Stimulated activated naive B cell treated with anti-CD40 and anti-IgM and Interleukin-4, amounts not matched to agents 10 μg/mL and 1 μg/mL and 100 μg/mL, for 72 hours (primary cell): ENCODE measurements around the gene PPP2R5E.
"Not testable (repeated sequence)": the region's sequence is repeated elsewhere in the genome, so short reads cannot be mapped to it uniquely, and the experiment has no call there.

Source experiments
- ATAC-seq, 2 donors: fragments of 150-1000 bp; cut with Tn5 transposase; replicated peaks; 2 replicates each; pipeline ENCODE4 v1.10.0; 2021; ENCODE audit warnings: moderate library complexity in 1 of 2
- DNase-seq: peaks from one replicate; pipeline ENCODE4 v3.0.0; 2021
- H3K27ac Mint-ChIP-seq: one replicate; pipeline ENCODE4 v1.8.0; 2022; ENCODE audit warnings: mild to moderate bottlenecking, mixed read lengths
- H3K27me3 Mint-ChIP-seq, 2 donors: one replicate each; pipeline ENCODE4 v1.8.0; 2022; ENCODE audit warnings: mixed read lengths in 2 of 2
- H3K36me3 Mint-ChIP-seq, 2 donors: one replicate each; pipeline ENCODE4 v1.8.0; 2022; ENCODE audit warnings: mixed read lengths in 2 of 2, mild to moderate bottlenecking in 1 of 2
- H3K4me1 Mint-ChIP-seq, 2 donors: one replicate each; pipeline ENCODE4 v1.8.0; 2022; ENCODE audit warnings: mixed read lengths in 2 of 2, mild to moderate bottlenecking in 1 of 2
- H3K4me3 Mint-ChIP-seq, 2 donors: one replicate each; pipeline ENCODE4 v1.8.0; 2022; ENCODE audit warnings: mild to moderate bottlenecking in 2 of 2, mixed read lengths in 2 of 2, moderate library complexity in 1 of 2
- H3K9me3 Mint-ChIP-seq, 2 donors: one replicate each; pipeline ENCODE4 v1.8.0; 2022; ENCODE audit warnings: mixed read lengths in 2 of 2, mild to moderate bottlenecking in 1 of 2

The PPP2R5E gene

DNA sequence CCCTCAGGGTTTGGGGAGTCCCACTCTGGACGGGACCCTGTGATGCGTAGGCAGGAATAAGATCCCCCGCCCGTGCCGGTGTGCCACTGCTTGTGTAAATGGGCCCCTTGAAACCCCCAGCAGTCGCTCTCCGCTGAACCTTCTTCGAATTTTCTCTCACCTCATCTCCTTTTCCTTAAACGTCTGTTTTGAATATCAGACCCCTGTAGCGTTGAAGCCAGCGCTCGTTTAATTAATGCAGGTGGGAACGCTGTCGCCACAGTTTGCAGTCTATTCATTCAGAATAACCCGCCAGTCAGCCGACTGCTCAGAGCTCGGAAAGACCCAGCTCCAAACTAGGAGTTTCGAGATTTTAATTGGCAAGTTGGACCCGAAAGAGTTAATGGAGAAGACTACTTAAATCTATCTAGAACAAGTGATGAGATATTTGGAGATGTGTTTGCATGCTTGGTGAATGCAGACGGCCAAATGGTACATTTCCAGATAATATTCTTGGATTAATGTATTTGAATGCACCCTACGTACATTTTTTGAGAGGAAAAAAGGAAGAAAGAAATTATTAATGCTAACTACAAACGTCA is 739 bp upstream of the PPP2R5E start:
- peak overlapping the region; percentile 94 for H3K27ac Mint-ChIP-seq
- no peaks in the 10 kb centered on the region for H3K9me3 Mint-ChIP-seq
- H3K36me3 Mint-ChIP-seq, result peaks cover 7 to 14% of the 10 kb centered on the region in 2 donors
- ATAC-seq (peak; percentile 35 to 37), DNase-seq (no peak)
- peak overlapping the region; percentile 93 to 99 for H3K4me3 Mint-ChIP-seq
- H3K27me3 Mint-ChIP-seq, result no peaks in the 10 kb centered on the region
- H3K4me1 Mint-ChIP-seq, result peaks cover 16 to 28% of the 10 kb centered on the region in 2 donors

DNA sequence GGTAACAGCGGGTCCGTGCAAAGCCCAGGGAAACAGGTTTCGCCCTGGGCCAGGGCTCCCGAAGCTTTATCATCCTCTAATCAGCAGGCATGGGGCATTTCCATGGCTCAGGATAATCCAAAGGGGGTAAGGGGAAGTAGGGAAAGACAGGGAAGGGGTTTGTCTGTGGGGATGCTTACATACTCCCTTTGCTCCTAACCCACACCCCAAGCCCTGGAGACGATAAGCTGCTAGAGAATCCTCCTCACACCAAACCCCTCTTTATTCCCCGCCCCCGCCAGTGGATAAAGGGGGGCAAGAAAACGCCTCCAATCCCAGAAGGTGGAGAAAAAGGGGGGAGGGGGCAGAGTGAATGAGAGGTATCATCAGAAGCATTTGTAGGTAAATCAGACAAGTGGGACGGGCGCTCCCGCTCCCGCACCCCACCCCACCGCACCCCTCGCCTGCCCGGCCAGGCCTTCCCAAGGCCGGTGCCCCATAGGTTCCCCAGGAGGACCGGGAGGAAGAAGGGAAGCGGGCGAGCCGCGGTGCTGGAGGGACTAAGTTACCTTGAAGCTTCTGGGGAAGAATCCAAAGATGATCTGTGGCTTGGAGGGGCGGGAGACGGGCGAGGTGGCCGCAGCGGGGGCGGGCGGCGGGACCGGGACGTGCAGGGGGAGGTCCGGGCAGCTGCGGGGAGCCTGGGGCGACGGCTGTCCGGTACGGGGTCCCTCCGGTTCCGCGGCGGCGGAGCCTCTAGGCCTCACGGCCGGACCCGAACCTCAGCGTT is 762 bp downstream of the PPP2R5E start:
- ATAC-seq (peak; percentile 5 to 6), DNase-seq (peak; percentile 2)

DNA sequence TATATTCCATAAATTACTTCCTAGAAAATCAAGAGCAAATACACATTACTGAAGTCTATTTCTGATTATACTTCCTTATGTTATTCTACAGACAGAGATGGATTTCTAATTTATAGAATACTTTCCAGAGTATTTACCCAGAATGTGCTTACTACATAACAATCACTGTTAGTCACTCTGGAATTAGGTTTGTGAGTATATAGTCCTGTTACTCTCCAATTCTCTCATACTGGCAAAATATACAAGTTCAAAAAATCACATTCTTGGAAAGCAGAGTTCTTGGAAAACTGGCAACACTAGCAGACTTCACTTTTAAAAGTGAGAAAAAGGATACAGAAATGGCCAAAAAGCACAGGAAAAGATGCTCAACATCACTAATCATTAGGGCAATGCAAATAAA is 7.3 kb downstream of the PPP2R5E start:
- no peak for ATAC-seq
- H3K9me3 Mint-ChIP-seq, result no peaks in the 10 kb centered on the region
- no peak overlapping the region for H3K4me3 Mint-ChIP-seq
- no peaks in the 10 kb centered on the region for H3K27me3 Mint-ChIP-seq
- H3K27ac Mint-ChIP-seq, result no peak overlapping the region
- DNase-seq, result no peak
- H3K36me3 Mint-ChIP-seq, result peaks cover 14 to 46% of the 10 kb centered on the region in 2 donors
- peaks cover 4 to 8% of the 10 kb centered on the region in 2 donors for H3K4me1 Mint-ChIP-seq

More for the DNA sequence above, 762 bp downstream of the PPP2R5E start:
- Mint-ChIP-seq H3K9me3 (no peaks in the 10 kb centered on the region), H3K4me1 (peaks cover 16 to 28% of the 10 kb centered on the region in 2 donors), H3K36me3 (peaks cover 9 to 20% of the 10 kb centered on the region in 2 donors), H3K4me3 (peak overlapping the region; percentile 93 to 99), H3K27ac (peak overlapping the region; percentile 93), H3K27me3 (no peaks in the 10 kb centered on the region)

DNA sequence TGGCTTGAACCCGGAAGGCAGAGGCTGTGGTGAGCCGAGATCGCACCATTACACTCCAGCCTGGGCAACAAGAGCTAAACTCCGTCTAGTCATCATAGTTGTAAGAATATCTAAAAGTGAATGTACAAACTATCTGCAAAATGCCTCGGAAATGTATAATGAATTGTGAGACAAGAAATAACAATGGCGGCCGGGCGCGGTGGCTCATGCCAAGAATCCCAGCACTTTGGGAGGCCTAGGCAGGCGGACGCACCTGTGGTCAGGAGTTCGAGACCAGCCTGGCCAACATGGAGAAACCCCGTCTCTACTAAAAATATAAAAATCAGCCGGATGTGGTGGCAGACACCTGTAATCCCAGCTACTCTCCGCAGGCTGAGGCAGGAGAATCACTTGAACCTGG is 9.7 kb downstream of the PPP2R5E start:
- ATAC-seq (no peak), DNase-seq (no peak)
- Mint-ChIP-seq H3K36me3 (peaks cover 11 to 43% of the 10 kb centered on the region in 2 donors), H3K4me3 (no peak overlapping the region), H3K9me3 (no peaks in the 10 kb centered on the region), H3K27ac (no peak overlapping the region), H3K4me1 (peaks cover 2 to 6% of the 10 kb centered on the region in 2 donors), H3K27me3 (no peaks in the 10 kb centered on the region)

DNA sequence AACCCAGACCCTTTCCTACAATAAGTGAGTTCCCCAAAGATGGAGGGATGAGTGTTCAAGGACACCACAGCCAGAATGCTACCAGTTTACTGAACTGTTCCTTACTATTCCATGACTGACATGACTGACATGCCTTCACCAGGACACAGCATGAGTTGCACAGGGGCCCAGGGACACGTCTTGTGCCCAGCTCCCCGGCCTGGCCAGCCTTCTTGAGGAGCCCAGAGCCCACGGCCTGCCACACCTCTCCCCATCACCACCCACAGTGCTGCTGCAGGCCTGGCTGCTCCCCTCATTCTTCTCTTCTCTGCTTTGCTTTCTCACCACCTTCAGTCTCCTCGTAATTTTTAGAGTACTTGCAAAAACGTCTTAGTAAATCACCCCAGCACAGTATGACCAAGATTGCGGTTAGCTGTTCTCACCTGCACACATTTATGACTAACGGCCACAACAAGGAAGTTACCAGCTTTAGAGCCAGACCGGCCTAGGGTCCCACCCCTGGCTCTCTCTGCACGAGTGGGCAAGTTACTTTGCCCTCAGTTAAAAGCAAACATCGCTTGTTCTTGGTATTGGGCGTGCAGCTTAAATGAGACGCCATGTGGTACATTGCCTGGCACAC is 18.5 kb downstream of the PPP2R5E start:
- H3K27me3 Mint-ChIP-seq, result no peaks in the 10 kb centered on the region
- H3K27ac Mint-ChIP-seq, result peak overlapping the region; percentile 72
- H3K4me3 Mint-ChIP-seq, result no peak overlapping the region
- DNase-seq (peak; percentile 6), ATAC-seq (peak; percentile 55 to 92)
- no peaks in the 10 kb centered on the region for H3K9me3 Mint-ChIP-seq
- H3K4me1 Mint-ChIP-seq, result peaks cover 15 to 24% of the 10 kb centered on the region in 2 donors
- H3K36me3 Mint-ChIP-seq, result peaks cover 30 to 34% of the 10 kb centered on the region in 2 donors

DNA sequence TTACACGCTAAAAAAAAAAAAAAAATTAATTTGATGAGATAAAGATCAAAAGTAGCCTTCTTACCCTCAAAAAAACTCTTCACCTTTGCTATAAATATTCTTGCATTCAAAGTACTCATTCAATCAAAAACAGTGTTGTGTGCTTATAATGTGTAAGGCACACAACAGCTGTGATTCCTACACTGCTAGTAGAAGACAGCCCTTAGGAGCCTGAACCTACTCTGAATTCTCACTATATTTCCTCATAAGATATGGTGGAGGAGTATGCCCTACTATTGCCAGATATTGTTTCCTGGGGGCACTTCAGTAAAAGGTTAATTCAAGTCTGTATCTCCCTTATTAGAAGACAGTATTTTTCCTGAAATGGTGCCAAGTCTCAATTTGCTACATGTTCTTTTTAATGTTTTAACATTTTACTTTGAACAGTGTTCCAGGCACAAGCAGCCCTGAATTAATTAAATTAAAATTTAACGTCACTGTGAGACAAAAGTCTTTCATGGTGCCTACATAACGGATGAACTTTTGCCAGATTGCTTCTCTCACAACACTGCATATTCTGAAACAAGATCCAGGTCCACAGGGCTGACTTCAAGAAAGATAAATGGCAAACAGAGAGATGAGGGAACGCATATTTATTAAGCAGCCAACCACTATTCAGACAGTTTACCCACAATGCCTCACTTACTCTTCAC is 19.3 kb downstream of the PPP2R5E start:
- no peaks in the 10 kb centered on the region for H3K27me3 Mint-ChIP-seq
- no peak overlapping the region for H3K4me3 Mint-ChIP-seq
- peaks cover 15 to 24% of the 10 kb centered on the region in 2 donors for H3K4me1 Mint-ChIP-seq
- no peak for DNase-seq
- no peaks in the 10 kb centered on the region for H3K9me3 Mint-ChIP-seq
- no peak overlapping the region for H3K27ac Mint-ChIP-seq
- no peak for ATAC-seq
- H3K36me3 Mint-ChIP-seq, result peaks cover 27 to 30% of the 10 kb centered on the region in 2 donors

DNA sequence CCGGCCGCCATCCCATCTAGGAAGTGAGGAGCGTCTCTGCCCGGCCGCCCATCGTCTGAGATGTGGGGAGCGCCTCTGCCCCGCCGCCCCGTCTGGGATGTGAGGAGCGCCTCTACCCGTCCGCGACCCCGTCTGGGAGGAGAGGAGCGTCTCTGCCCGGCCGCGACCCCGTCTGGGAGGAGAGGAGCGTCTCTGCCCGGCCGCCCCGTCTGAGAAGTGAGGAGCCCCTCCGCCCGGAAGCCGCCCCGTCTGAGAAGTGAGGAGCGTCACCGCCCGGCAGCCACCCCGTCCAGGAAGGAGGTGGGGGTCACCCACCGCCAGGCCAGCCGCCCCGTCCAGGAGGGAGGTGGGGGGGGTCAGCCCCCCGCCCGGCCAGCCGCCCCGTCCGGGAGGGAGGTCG is 20.7 kb downstream of the PPP2R5E start:
- DNase-seq, H3K9me3 Mint-ChIP-seq, ATAC-seq, H3K27ac Mint-ChIP-seq, H3K27me3 Mint-ChIP-seq, H3K4me3 Mint-ChIP-seq: not testable (repeated sequence)
- Mint-ChIP-seq H3K4me1 (peaks cover 15 to 24% of the 10 kb centered on the region in 2 donors), H3K36me3 (peaks cover 27 to 30% of the 10 kb centered on the region in 2 donors)

DNA sequence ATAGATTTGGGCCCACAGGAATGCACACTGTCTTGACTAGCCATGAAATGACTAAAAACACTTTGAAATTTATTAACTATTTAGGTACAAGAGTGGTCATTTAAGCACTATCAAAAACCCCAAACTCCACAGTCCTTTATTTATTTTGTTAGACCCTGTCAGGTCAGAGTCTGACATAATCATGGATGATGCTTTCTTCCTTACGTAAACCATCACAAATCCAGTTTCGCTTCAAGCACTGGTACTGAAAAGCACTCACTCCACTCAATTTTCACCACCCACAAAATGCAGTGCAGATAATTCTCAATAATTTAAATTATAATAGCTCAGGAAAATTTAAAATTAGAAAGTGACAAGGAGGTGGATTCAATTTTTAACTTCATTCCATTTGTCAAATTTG is 25.8 kb downstream of the PPP2R5E start:
- Mint-ChIP-seq H3K9me3 (no peaks in the 10 kb centered on the region), H3K27ac (no peak overlapping the region), H3K4me3 (no peak overlapping the region), H3K27me3 (no peaks in the 10 kb centered on the region), H3K36me3 (peaks cover 7 to 15% of the 10 kb centered on the region in 2 donors), H3K4me1 (peaks cover 17 to 33% of the 10 kb centered on the region in 2 donors)
- DNase-seq (no peak), ATAC-seq (no peak)

DNA sequence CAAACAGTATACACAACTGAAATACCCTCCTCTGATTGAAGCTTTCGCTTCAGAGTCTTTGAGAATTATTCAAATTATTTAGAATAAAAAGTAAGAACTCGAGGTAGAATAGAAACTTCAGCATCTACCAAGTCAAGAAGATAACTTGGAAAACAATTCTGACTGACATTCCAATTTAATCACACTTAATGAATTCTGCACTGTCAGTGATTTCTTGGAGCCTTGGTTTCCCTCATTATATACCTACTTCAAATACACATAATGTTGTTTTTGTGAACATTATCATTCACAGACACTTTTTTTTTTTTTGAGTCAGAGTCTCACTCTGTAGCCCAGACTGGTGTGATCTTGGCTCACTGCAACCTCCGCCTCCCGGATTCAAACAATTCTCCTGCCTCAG is 27.9 kb downstream of the PPP2R5E start:
- H3K9me3 Mint-ChIP-seq, result no peaks in the 10 kb centered on the region
- DNase-seq (no peak), ATAC-seq (no peak)
- H3K4me1 Mint-ChIP-seq, result peaks cover 29 to 51% of the 10 kb centered on the region in 2 donors
- H3K27me3 Mint-ChIP-seq, result no peaks in the 10 kb centered on the region
- no peak overlapping the region for H3K4me3 Mint-ChIP-seq
- H3K36me3 Mint-ChIP-seq, result peaks cover 10 to 24% of the 10 kb centered on the region in 2 donors
- H3K27ac Mint-ChIP-seq, result no peak overlapping the region

DNA sequence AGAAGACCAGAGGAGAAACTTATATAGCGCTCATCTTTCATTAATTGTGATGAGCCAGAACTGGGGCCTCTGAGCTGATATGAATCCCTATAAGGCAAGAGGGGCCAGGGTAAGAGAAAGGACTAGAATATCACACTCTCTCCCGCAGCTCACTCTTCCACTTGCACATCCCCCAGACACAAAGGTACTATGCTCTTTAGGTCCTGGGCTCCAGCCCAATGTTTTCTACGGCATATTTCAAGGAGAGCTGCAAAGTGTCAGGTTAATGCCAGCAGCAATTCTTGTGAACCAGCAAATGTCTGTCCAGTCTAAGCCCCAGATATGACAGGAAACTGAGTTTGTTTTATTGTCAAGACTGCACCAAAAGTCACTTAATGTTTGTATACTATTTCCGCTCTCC is 29.4 kb downstream of the PPP2R5E start:
- Mint-ChIP-seq H3K27me3 (no peaks in the 10 kb centered on the region), H3K4me1 (peaks cover 31 to 54% of the 10 kb centered on the region in 2 donors), H3K27ac (no peak overlapping the region), H3K9me3 (no peaks in the 10 kb centered on the region), H3K36me3 (peaks cover 10 to 26% of the 10 kb centered on the region in 2 donors), H3K4me3 (no peak overlapping the region)
- DNase-seq, result no peak
- ATAC-seq, result no peak

DNA sequence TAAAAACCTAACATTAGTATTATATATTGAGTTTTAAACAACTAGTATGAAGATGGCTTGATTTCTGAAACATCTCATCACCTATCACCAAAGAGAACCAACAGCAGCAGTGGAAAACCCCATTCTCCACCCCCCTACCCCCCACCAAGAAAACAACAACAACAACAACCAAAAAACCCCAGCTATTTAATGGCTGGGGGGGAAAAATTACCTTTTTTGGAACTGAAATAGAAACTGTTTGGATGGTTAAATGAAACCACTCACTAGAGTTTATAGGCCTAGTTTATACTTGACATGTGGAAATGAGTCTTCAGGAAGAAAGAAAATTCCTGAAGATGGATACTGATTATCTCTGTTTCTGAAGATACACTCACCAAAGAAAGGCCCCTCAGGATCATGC is 30.3 kb downstream of the PPP2R5E start:
- no peak for DNase-seq
- H3K4me3 Mint-ChIP-seq, result no peak overlapping the region
- peaks cover 34 to 59% of the 10 kb centered on the region in 2 donors for H3K4me1 Mint-ChIP-seq
- no peaks in the 10 kb centered on the region for H3K27me3 Mint-ChIP-seq
- peaks cover 15 to 31% of the 10 kb centered on the region in 2 donors for H3K36me3 Mint-ChIP-seq
- ATAC-seq, result no peak
- H3K27ac Mint-ChIP-seq, result no peak overlapping the region
- peaks cover 3 to 4% of the 10 kb centered on the region in 2 donors for H3K9me3 Mint-ChIP-seq

DNA sequence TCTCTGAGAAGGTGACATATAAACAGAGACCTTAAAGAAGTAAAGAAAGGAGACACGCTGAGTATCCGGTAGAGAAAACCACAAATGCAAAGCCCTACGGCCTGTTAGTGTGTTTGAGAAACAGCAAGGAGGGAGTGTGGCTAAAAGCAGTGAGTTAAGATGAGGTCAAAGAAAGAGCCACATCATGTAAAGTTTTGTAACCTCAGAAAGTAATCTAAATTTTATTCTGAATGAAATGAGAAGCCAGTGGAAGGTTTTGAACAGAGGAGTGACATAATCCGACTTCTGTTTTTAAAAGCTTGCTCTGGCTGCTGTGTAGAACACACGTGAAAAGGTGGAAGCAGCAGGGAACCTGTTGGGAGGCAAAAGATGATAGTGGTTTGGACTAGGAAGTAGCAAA is 32.6 kb downstream of the PPP2R5E start:
- Mint-ChIP-seq H3K9me3 (peaks cover 3 to 4% of the 10 kb centered on the region in 2 donors), H3K4me1 (peaks cover 33 to 58% of the 10 kb centered on the region in 2 donors), H3K36me3 (peaks cover 21 to 39% of the 10 kb centered on the region in 2 donors), H3K4me3 (no peak overlapping the region), H3K27me3 (no peaks in the 10 kb centered on the region), H3K27ac (no peak overlapping the region)
- ATAC-seq (peak in 1 of 2 donors; percentile 31), DNase-seq (no peak)

DNA sequence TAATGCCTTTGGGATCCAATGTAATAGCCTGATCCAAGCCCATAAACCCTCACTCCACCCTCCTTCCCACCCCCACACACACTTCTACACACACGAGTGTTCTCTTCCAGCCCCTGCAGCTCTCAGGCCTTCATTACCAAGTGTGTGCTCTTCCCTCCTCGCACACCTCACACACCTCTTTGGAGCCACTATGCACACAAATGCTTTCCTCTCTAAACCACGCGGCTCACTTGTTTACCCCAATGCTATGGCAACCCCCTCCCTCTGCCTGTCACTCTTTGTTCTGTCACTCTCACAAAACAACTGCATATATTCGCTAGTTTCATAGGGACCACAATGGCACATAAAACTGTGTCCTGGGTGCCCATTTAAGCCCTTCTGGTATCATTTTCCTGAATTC is 35.1 kb downstream of the PPP2R5E start:
- Mint-ChIP-seq H3K27me3 (no peaks in the 10 kb centered on the region), H3K9me3 (peaks cover 3 to 4% of the 10 kb centered on the region in 2 donors), H3K4me1 (peaks cover 27 to 50% of the 10 kb centered on the region in 2 donors), H3K36me3 (peaks cover 24 to 41% of the 10 kb centered on the region in 2 donors), H3K4me3 (no peak overlapping the region), H3K27ac (peak overlapping the region; percentile 2)
- DNase-seq, result no peak
- no peak for ATAC-seq

DNA sequence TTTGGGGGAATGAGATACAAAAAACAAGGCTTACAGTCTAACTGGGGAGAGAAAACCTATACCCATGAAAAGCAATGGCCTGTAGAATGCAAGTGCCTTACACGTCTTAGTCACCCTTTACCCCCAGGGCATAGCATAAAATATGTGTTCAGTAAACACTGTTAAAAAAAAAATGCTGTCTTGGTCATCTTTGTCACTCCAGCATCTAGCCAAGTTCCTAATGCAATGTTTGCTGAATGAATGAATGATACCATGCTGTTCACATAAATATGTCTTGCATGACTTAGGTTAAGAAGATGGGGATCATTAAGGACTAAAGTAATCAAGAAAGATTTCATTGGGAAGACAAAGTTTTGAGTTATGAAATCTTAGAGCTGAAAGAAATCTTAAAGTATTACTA is 38.5 kb downstream of the PPP2R5E start:
- ATAC-seq (no peak), DNase-seq (no peak)
- no peak overlapping the region for H3K4me3 Mint-ChIP-seq
- no peak overlapping the region for H3K27ac Mint-ChIP-seq
- H3K9me3 Mint-ChIP-seq, result peaks cover 3 to 4% of the 10 kb centered on the region in 2 donors
- peaks cover 15 to 24% of the 10 kb centered on the region in 2 donors for H3K4me1 Mint-ChIP-seq
- H3K27me3 Mint-ChIP-seq, result no peaks in the 10 kb centered on the region
- H3K36me3 Mint-ChIP-seq, result peaks cover 21 to 30% of the 10 kb centered on the region in 2 donors
